Measurements from ENCODE around the gene TXNL4B.

Gene TXNL4B

DNA sequence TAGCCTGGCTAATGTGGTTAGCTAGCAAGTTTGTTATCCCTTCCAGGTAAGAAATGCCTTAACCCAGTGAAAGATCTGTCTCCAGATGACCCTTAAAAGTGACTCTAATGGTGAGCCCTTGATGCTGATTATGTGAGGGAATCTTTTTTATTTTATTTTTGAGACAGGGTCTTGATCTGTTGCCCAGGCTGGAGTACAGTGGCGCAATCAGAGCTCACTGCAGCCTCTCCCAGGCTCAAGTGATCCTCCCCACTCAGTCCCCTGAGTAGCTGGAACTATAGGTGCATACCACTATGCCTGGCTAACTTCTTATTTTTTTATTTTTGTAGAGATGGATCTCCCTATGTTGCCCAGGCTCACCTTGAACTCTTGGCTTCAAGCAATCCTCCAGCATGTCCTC, 49.9 kb downstream of the TXNL4B start:
- peaks cover 6% of the 10 kb centered on the region for H3K4me1 ChIP-seq (ENCODE audit: control insufficient read depth, insufficient read depth, low read length)
- H3K4me3 ChIP-seq (ENCODE audit: low read length): no peak overlapping the region
- H3K9me3 ChIP-seq (replicated peaks; ENCODE audit: low read length): no peaks in the 10 kb centered on the region

DNA sequence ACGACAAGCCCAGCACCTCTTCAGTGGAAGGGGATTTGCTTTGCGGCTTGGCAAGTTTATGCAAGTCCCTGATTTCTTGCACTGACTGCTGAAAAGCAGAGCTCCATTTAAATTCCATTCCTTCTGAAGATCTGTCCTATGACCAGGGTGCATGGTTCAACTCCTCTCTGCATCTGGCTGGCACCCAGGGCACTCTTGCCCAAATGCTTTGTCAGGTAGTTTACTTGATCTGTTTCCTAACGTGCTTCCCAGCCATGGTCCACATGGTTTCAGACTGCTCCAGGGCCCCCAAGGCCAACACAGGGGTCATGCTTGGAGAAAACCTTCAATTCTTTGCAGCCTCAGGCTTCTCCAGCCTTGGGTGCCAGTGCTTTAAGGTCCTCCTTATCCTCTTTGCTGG, 50.4 kb downstream of the TXNL4B start:
- H3K4me3 ChIP-seq (ENCODE audit: low read length): no peak overlapping the region
- H3K9me3 ChIP-seq (replicated peaks; ENCODE audit: low read length): no peaks in the 10 kb centered on the region
- no peak overlapping the region for H3K9ac ChIP-seq (ENCODE audit: low read depth, low read length)
- H3K4me1 ChIP-seq (ENCODE audit: control insufficient read depth, insufficient read depth, low read length): peaks cover 6% of the 10 kb centered on the region
- no peaks in the 10 kb centered on the region for H3K36me3 ChIP-seq (ENCODE audit: insufficient read depth, low read length)
- H3K4me2 ChIP-seq (ENCODE audit: low read length): no peak overlapping the region
- H3K27me3 ChIP-seq (ENCODE audit: control insufficient read depth, insufficient read depth, low read length): no peaks in the 10 kb centered on the region

More for the DNA sequence above, 49.9 kb downstream of the TXNL4B start:
- no peaks in the 10 kb centered on the region for H3K27me3 ChIP-seq (ENCODE audit: control insufficient read depth, insufficient read depth, low read length)
- H3K4me2 ChIP-seq (ENCODE audit: low read length): no peak overlapping the region
- no peak overlapping the region for H3K9ac ChIP-seq (ENCODE audit: low read depth, low read length)
- no peaks in the 10 kb centered on the region for H3K36me3 ChIP-seq (ENCODE audit: insufficient read depth, low read length)

DNA sequence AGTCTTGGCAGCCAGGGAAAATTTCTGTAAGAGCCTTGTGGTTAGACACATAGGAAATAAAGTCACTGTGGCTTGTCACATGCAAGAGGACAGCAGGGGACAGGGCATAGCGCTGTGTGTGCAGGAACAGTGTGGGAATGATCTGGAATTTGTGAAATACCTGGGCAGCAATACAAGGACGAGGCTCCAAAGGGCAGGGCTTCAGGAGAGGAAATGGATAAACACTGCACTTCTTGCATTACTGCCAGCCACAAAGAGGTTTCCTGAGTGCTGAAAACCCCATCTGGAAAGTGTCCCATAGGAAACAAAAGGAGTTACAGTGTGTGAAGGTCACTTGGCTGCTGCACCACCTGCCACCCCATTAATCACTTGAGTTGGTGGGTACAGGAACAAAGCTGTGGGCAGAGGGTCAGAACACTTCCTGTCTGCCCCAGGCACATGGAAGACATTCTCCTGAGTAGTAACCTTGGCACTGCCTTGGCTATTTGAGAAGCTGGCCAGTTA, 51.2 kb downstream of the TXNL4B start:
- H3K27me3 ChIP-seq (ENCODE audit: control insufficient read depth, insufficient read depth, low read length): no peaks in the 10 kb centered on the region
- H3K9me3 ChIP-seq (replicated peaks; ENCODE audit: low read length): no peaks in the 10 kb centered on the region
- H3K4me2 ChIP-seq (ENCODE audit: low read length): peak overlapping the region; percentile 29
- H3K36me3 ChIP-seq (ENCODE audit: insufficient read depth, low read length): no peaks in the 10 kb centered on the region
- H3K4me3 ChIP-seq (ENCODE audit: low read length): no peak overlapping the region
- peaks cover 6% of the 10 kb centered on the region for H3K4me1 ChIP-seq (ENCODE audit: control insufficient read depth, insufficient read depth, low read length)
- H3K9ac ChIP-seq (ENCODE audit: low read depth, low read length): no peak overlapping the region

DNA sequence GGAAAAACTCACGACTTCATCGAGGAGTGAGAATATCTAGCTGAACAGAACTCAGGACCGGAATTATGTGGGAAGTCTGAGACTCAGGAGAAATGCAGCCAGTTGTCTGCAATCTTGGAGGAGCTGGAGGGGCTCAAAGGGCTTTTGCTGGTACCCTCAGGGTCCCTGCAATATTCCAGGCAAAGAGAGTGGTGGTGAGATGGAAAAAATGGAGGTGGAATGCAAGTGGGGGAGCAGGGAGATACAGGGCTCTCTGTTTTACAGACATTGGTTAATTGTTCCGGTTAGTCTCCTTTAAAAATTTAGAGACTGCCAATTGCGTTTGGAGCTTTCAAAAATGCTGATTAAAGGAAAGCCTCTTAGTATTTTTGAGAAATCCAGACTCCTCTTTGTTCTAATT, 57.3 kb downstream of the TXNL4B start:
- no peak overlapping the region for H3K4me3 ChIP-seq (ENCODE audit: low read length)
- no peaks in the 10 kb centered on the region for H3K27me3 ChIP-seq (ENCODE audit: control insufficient read depth, insufficient read depth, low read length)
- H3K4me2 ChIP-seq (ENCODE audit: low read length): no peak overlapping the region
- no peaks in the 10 kb centered on the region for H3K36me3 ChIP-seq (ENCODE audit: insufficient read depth, low read length)
- no peaks in the 10 kb centered on the region for H3K4me1 ChIP-seq (ENCODE audit: control insufficient read depth, insufficient read depth, low read length)
- H3K9me3 ChIP-seq (replicated peaks; ENCODE audit: low read length): no peaks in the 10 kb centered on the region
- no peak overlapping the region for H3K9ac ChIP-seq (ENCODE audit: low read depth, low read length)

Measured in skeletal muscle satellite cell (primary cell).